HCT116 (cell line): ENCODE measurements around the gene EZH1. TPM values are rescaled to one million over a fixed set of nuclear protein-coding genes. Genes with fewer than 3 reads are reported as not detected.

Experiments
- ATAC-seq: fragments of 200-7000 bp; cut with Tn5 transposase; 2 replicates; pipeline ENCODE4 v1.9.1; 2020; ENCODE audit warnings: mild to moderate bottlenecking, moderate library complexity
- BruUV-seq: library from RNA; stranded (reverse); fragments of 400-500 nt; replicated peaks from 2 replicates; lab custom pipeline; 2021; lab: Mats Ljungman, UMichigan
- CTCF ChIA-PET: fragments of 300-600 bp; sonication (Branson Sonifier 250); formaldehyde crosslinking; loops from one replicate; lab custom pipeline; 2021; ENCODE audit warnings: antibody characterized with exemption; lab: Charles Lee
- POLR2A ChIA-PET: fragments of 300-600, 350-600 bp; sonication (Branson Sonifier 250); formaldehyde crosslinking; loops from one replicate; lab custom pipeline; 2021; ENCODE audit warnings: antibody characterized with exemption; lab: Charles Lee
- RAD21 ChIA-PET, 2 experiments: fragments of 300-600 bp; sonication (Branson Sonifier 250); formaldehyde crosslinking; loops; one replicate each; lab custom pipeline; 2023; ENCODE audit warnings: low total read pairs in 2 of 2; ENCODE audit not compliant: uncharacterized antibody in 2 of 2, unreplicated experiment in 2 of 2, low non-redundant PET in 1 of 2; lab: Charles Lee
- DNase-seq: peaks from one replicate; pipeline ENCODE4 v3.0.0-alpha.2; 2010; ENCODE audit warnings: low read depth, low spot score
- H2AFZ ChIP-seq: fragments of 200-600 bp; shearing (Covaris generic), sonication (generic); 2 replicates; pipeline ENCODE4 v1.6.1; 2017; ENCODE audit warnings: low read depth, mixed run types, mixed read lengths, antibody characterized with exemption, low read length; ENCODE audit not compliant: poor library complexity, severe bottlenecking
- H3K27ac ChIP-seq: 2 replicates; pipeline ENCODE4 v1.5.1; 2012; ENCODE audit warnings: low read depth, low read length
- H3K27me3 ChIP-seq: fragments of 200-600 bp; sonication (generic); 2 replicates; pipeline ENCODE4 v1.6.1; 2016; ENCODE audit warnings: mixed run types, low read length, mixed read lengths; ENCODE audit not compliant: insufficient read depth
- H3K36me3 ChIP-seq, 2 experiments: fragments of 200-500 bp in 1 of 2; fragments of 200-600 bp in 1 of 2; sonication (Bioruptor generic) in 1 of 2; sonication (generic) in 1 of 2; 2 replicates each; pipeline versions ENCODE4 v1.5.1 to v1.6.1; 2014 to 2016; ENCODE audit warnings: low read length in 2 of 2, inconsistent platforms in 1 of 2, mixed read lengths in 1 of 2, mixed run types in 1 of 2; ENCODE audit not compliant: insufficient read depth in 2 of 2, control insufficient read depth in 1 of 2
- H3K4me1 ChIP-seq, 2 experiments: fragments of 200-600 bp in 1 of 2; sonication (generic) in 1 of 2; 2 replicates each; pipeline versions ENCODE4 v1.5.1 to v1.6.1; 2012 to 2017; ENCODE audit warnings: low read length in 2 of 2, inconsistent platforms in 1 of 2, mild to moderate bottlenecking in 1 of 2, mixed read lengths in 1 of 2, mixed run types in 1 of 2, moderate library complexity in 1 of 2; ENCODE audit not compliant: insufficient read depth in 2 of 2, control insufficient read depth in 1 of 2
- H3K4me2 ChIP-seq: fragments of 200-600 bp; sonication (generic); 2 replicates; pipeline ENCODE4 v1.6.1; 2017; ENCODE audit warnings: mixed run types, low read length, mixed read lengths
- H3K4me3 ChIP-seq, 2 experiments: fragments of 200-600 bp in 1 of 2; sonication (generic) in 1 of 2; replicated peaks in 1 of 2; 2 replicates each; pipeline ENCODE4 v1.5.1; 2011 to 2016; ENCODE audit warnings: low read length in 2 of 2, control low read depth in 1 of 2, low read depth in 1 of 2, mild to moderate bottlenecking in 1 of 2, mixed read lengths in 1 of 2, mixed run types in 1 of 2
- H3K79me2 ChIP-seq: fragments of 200-600 bp; sonication (generic); 2 replicates; pipeline ENCODE4 v1.6.1; 2017; ENCODE audit warnings: mild to moderate bottlenecking, mixed run types, low read length, moderate library complexity, mixed read lengths; ENCODE audit not compliant: insufficient read depth
- H3K9ac ChIP-seq: fragments of 200-600 bp; sonication (generic); 2 replicates; pipeline ENCODE4 v1.6.1; 2016; ENCODE audit warnings: low read length, mixed read lengths
- H3K9me2 ChIP-seq: fragments of 200-600 bp; sonication (generic), shearing (Covaris generic); 2 replicates; pipeline ENCODE4 v1.6.1; 2017; ENCODE audit warnings: mixed run types, mild to moderate bottlenecking, moderate library complexity; ENCODE audit not compliant: insufficient read depth
- H3K9me3 ChIP-seq, 2 experiments: fragments of 200-500 bp in 1 of 2; fragments of 200-600 bp in 1 of 2; sonication (Bioruptor generic) in 1 of 2; sonication (generic) in 1 of 2; 2 replicates each; pipeline ENCODE4 v1.6.1; 2014 to 2017; ENCODE audit warnings: low read length in 2 of 2, mixed read lengths in 2 of 2, inconsistent platforms in 1 of 2, low read depth in 1 of 2, mild to moderate bottlenecking in 1 of 2, mixed run types in 1 of 2, moderate library complexity in 1 of 2; ENCODE audit not compliant: control insufficient read depth in 1 of 2, insufficient read depth in 1 of 2
- H4K20me1 ChIP-seq: fragments of 200-600 bp; sonication (generic), shearing (Covaris generic); 2 replicates; pipeline ENCODE4 v1.6.1; 2017; ENCODE audit warnings: mixed run types, mild to moderate bottlenecking, moderate library complexity; ENCODE audit not compliant: insufficient read depth
- CEBPB ChIP-seq: IDR thresholded peaks from 2 replicates; pipeline ENCODE4 v1.6.1; 2012; ENCODE audit warnings: low read depth
- ELF1 ChIP-seq: IDR thresholded peaks from 2 replicates; pipeline ENCODE4 v1.6.1; 2012; ENCODE audit warnings: low read depth, borderline replicate concordance
- EZH2phosphoT487 ChIP-seq: fragments of 200-600 bp; IDR thresholded peaks from 2 replicates; pipeline ENCODE4 v1.6.1; 2018; ENCODE audit warnings: antibody characterized with exemption, borderline replicate concordance
- SIN3A ChIP-seq: IDR thresholded peaks from 2 replicates; pipeline ENCODE4 v1.6.1; 2012; ENCODE audit warnings: low read depth
- SP1 ChIP-seq: IDR thresholded peaks from 2 replicates; pipeline ENCODE4 v1.6.1; 2012; ENCODE audit warnings: low read depth
- ZNF274 ChIP-seq: fragments of 200-500 bp; sonication (Bioruptor generic); IDR thresholded peaks from 2 replicates; pipeline ENCODE4 v1.6.1; 2014; ENCODE audit warnings: mild to moderate bottlenecking, low read depth, low read length, inconsistent platforms
- intact Hi-C: fragments of 100-400 bp; cut with micrococcal nuclease; formaldehyde crosslinking; loops from 2 replicates; pipeline ENCODE4 v1.10.0; 2022
- total RNA-seq: library from RNA; stranded (reverse); gene quantifications from one replicate; pipeline ENCODE4 v1.2.1, GENCODE V29; 2021; ENCODE audit not compliant: unreplicated experiment
- TF ChIP-seq, protein P1 (sequence below): IDR thresholded peaks from 2 replicates; pipeline ENCODE4 v1.6.1; 2011; ENCODE audit warnings: mild to moderate bottlenecking, low read length, moderate library complexity; ENCODE audit not compliant: insufficient replicate concordance; ENCODE audit errors: extremely low read depth

The EZH1 gene
- total RNA-seq, 1 experiment from 2014 or later, result 29.3 TPM

DNA sequence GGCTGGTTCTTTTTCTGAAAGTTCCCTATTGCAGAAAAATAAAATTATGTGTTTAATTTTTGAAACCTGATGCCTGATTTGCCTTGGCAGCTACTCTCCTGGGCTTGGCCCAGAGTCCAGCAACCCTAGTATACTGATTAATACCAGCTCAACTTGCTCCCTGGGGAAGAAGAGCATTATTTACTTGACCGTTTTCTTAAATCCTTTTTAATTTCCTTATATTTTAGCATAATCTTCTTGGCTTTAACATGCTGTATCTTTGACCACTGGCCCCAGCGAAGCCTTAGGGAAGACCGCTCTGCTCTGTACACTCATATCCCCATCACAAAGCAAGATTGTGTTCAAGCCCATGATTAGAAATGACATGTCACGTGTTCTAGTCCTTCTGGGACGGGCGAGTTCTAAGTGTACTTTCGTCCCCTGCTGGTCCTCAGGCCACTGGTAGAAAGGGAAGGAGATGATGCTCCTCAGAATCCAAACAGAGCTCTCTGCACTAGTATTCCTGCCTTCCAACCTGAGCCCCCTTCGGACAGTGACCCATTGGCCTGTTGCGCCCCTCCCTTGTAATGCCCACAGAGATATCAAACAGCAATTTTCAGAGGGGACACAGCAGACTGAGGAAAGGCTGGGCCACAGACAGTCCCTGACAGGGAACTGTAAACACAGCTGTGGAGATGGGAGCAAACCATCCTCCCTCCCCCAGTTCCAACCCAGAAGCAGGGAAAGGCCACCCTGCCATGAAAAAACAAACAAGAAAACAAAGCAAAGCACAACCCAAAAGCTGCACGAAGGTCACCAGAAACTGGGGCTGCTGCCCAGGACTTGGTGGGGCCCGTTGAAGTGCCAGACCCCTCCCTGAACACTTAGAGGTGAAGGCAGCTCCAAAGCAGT is 4.3 kb upstream of the EZH1 start:
- Histone ChIP-seq H3K27me3 (no peaks in the 10 kb centered on the region), H4K20me1 (no peaks in the 10 kb centered on the region), H3K9me3 (no peaks in the 10 kb centered on the region), H3K36me3 (no peaks in the 10 kb centered on the region), H3K27ac (no peak overlapping the region), H3K4me1 (peaks cover 0 to 6% of the 10 kb centered on the region in 2 experiments; a peak in 3 of 4 replicates), H3K79me2 (peaks cover 3% of the 10 kb centered on the region; the same call in 1 of the 2 replicates), H2AFZ (no peak overlapping the region), H3K9ac (no peak overlapping the region), H3K4me2 (no peak overlapping the region), H3K4me3 (no peak overlapping the region), H3K9me2 (no peaks in the 10 kb centered on the region)
- BruUV-seq, result no TSS peak
- TF ChIP-seq EZH2phosphoT487, result no peak
- TF ChIP-seq CEBPB, result no peak
- no peak for TF ChIP-seq SIN3A
- TF ChIP-seq SP1, result no peak
- TF ChIP-seq ELF1, result no peak
- TF ChIP-seq ZNF274, result no peak
- TF ChIP-seq, protein P1, sequence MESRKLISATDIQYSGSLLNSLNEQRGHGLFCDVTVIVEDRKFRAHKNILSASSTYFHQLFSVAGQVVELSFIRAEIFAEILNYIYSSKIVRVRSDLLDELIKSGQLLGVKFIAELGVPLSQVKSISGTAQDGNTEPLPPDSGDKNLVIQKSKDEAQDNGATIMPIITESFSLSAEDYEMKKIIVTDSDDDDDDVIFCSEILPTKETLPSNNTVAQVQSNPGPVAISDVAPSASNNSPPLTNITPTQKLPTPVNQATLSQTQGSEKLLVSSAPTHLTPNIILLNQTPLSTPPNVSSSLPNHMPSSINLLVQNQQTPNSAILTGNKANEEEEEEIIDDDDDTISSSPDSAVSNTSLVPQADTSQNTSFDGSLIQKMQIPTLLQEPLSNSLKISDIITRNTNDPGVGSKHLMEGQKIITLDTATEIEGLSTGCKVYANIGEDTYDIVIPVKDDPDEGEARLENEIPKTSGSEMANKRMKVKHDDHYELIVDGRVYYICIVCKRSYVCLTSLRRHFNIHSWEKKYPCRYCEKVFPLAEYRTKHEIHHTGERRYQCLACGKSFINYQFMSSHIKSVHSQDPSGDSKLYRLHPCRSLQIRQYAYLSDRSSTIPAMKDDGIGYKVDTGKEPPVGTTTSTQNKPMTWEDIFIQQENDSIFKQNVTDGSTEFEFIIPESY, result no peak
- ChIA-PET CTCF (interaction anchor here (1.7 to 3.1 kb wide), 2 partner anchors 11 to 15 kb away, joined by 4 to 24 read pairs; no protein-coding TSS in a partner anchor), POLR2A (interaction anchor here (0.7 kb wide), 1 partner anchor 567 kb away, joined by 3 read pairs; no protein-coding TSS in a partner anchor), RAD21 (no interaction called here)
- no peak for ATAC-seq
- DNase-seq, result no peak
- intact Hi-C loops, result no loop called here
